Stimulated activated CD8-positive, alpha-beta memory T cell treated with anti-CD3 and anti-CD28 coated beads, Interleukin-7, amount 100 ng/mL, for 1 hour (primary cell): Measurements from ENCODE around the gene IL6R.

Experiments used
- DNase-seq, 2 donors: peaks; one replicate each; pipeline ENCODE4 v3.0.0-alpha.2; 2020; ENCODE audit warnings: low read depth in 2 of 2

The IL6R gene

GRCh38 chr1:154517661-154518060 lies 112.5 kb downstream of the IL6R start:
- no peak for DNase-seq
